Panc1 (cell line): ENCODE data around the gene PAK6. TPM values are rescaled to one million over a fixed set of nuclear protein-coding genes. Genes with fewer than 3 reads are reported as not detected.

ENCODE experiments used
- ATAC-seq: fragments of 200-7000 bp; cut with Tn5 transposase; 2 replicates; pipeline ENCODE4 v1.9.1; 2020; ENCODE audit warnings: mild to moderate bottlenecking, moderate library complexity
- BruUV-seq: library from RNA; stranded (reverse); fragments of 400-500 nt; replicated peaks from 2 replicates; lab custom pipeline; 2021; lab: Mats Ljungman, UMichigan
- CTCF ChIA-PET: fragments of 300-600 bp; sonication (Branson Sonifier 250); formaldehyde crosslinking; loops from one replicate; lab custom pipeline; 2022; ENCODE audit warnings: antibody characterized with exemption; lab: Charles Lee
- POLR2A ChIA-PET: fragments of 300-600 bp; sonication (Branson Sonifier 250); formaldehyde crosslinking; loops from one replicate; lab custom pipeline; 2022; ENCODE audit warnings: antibody characterized with exemption; lab: Charles Lee
- DNase-seq: peaks from one replicate; pipeline ENCODE4 v3.0.0-alpha.2; 2010; ENCODE audit warnings: low read depth, low spot score
- H3K27ac ChIP-seq: 2 replicates; pipeline ENCODE4 v1.5.1; 2011; ENCODE audit warnings: mild to moderate bottlenecking, low read length, inconsistent platforms
- H3K27me3 ChIP-seq: fragments of 200-500 bp; sonication (Bioruptor generic); 2 replicates; pipeline ENCODE4 v1.6.0; 2014; ENCODE audit warnings: low read length, inconsistent platforms; ENCODE audit not compliant: control insufficient read depth, insufficient read depth
- H3K36me3 ChIP-seq: fragments of 200-500 bp; sonication (Bioruptor generic); 2 replicates; pipeline ENCODE4 v1.5.1; 2014; ENCODE audit warnings: inconsistent platforms, mild to moderate bottlenecking, low read length, moderate library complexity; ENCODE audit not compliant: control insufficient read depth, insufficient read depth
- H3K4me1 ChIP-seq: 2 replicates; pipeline ENCODE4 v1.5.1; 2011; ENCODE audit warnings: inconsistent platforms, mild to moderate bottlenecking, low read length, moderate library complexity; ENCODE audit not compliant: control insufficient read depth, insufficient read depth
- H3K4me3 ChIP-seq, 2 experiments: 2 replicates each; pipeline ENCODE4 v1.5.1; 2011 to 2012; ENCODE audit warnings: low read depth in 2 of 2, low read length in 2 of 2, mild to moderate bottlenecking in 2 of 2, inconsistent platforms in 1 of 2, moderate library complexity in 1 of 2
- H3K9me3 ChIP-seq: fragments of 200-500 bp; sonication (Bioruptor generic); 2 replicates; pipeline ENCODE4 v1.5.1; 2014; ENCODE audit warnings: low read depth, mild to moderate bottlenecking, inconsistent platforms, low read length, moderate library complexity; ENCODE audit not compliant: control insufficient read depth, insufficient read depth
- CTCF ChIP-seq: fragments of 450-650 bp; IDR thresholded peaks from 2 replicates; pipeline ENCODE4 v1.5.1; 2017; ENCODE audit warnings: mild to moderate bottlenecking
- POLR2AphosphoS5 ChIP-seq: IDR thresholded peaks from 2 replicates; pipeline ENCODE4 v1.6.1; 2012; ENCODE audit warnings: mild to moderate bottlenecking, low read depth, low read length, moderate library complexity
- REST ChIP-seq, 2 experiments: IDR thresholded peaks; 2 replicates each; pipeline ENCODE4 v1.6.1; 2011 to 2012; ENCODE audit warnings: low read depth in 2 of 2, control low read depth in 1 of 2, low read length in 1 of 2, mild to moderate bottlenecking in 1 of 2, moderate library complexity in 1 of 2; ENCODE audit not compliant: insufficient read depth in 1 of 2
- SIN3A ChIP-seq: IDR thresholded peaks from 2 replicates; pipeline ENCODE4 v1.6.1; 2012; ENCODE audit warnings: low read depth, mild to moderate bottlenecking, low read length, moderate library complexity, borderline replicate concordance; ENCODE audit not compliant: insufficient read depth
- TCF7L2 ChIP-seq: IDR thresholded peaks from 2 replicates; pipeline ENCODE4 v1.6.1; 2011; ENCODE audit warnings: mild to moderate bottlenecking, low read depth, low read length, inconsistent platforms
- in situ Hi-C: cut with HindIII; loops from 2 replicates; pipeline ENCODE4 v1.10.0; 2016; ENCODE audit warnings: low sequenced_read_pairs, low pct_unique_long_range_greater_than_20kb
- intact Hi-C: fragments of 100-400 bp; cut with micrococcal nuclease; formaldehyde crosslinking; loops from one replicate; pipeline ENCODE4 v1.10.0; 2022; ENCODE audit not compliant: unreplicated experiment
- total RNA-seq: library from RNA; stranded (reverse); gene quantifications from one replicate; pipeline ENCODE4 v1.2.1, GENCODE V29; 2021; ENCODE audit not compliant: unreplicated experiment

Gene PAK6
- total RNA-seq, 1 experiment from 2014 or later, result 6.3 TPM

DNA sequence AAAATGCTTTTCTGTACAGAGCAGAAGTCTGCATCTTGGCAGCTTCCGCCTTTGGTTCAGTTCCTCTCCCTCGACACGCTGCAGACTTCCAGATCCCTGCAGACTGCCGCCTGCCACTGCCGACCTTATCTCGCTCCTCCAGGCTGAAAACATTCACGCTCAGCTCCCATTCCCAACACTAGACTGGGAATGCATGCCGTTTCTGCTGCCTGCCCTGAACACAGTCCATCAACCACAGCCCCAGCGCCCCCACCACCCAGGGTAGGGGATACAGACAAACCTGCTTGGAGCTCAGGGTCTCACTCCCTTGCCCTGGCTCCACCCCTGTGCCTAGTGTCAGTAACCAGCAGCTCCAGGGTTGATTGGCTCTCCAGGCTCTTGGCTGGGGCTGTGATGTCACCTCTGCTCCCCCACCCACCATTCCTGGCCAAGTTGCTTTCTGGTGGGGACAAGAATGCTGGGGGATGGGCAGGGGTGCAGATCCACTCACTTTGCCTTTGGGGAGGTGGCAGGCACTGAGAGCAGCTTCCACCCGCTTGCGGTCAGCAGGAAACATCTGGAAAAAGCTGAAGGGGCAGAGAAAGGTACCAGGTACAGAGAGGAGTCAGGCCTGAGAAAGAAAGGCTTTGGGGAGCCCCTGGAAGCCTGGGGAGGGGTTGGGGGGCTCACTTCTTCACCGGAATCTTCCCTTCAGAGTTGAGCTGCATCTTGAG is 62.8 kb downstream of the PAK6 start:
- intact Hi-C loops, result no loop called here
- CTCF ChIA-PET, result interaction anchor here (1.1 kb wide), 1 partner anchor 36 kb away, joined by 3 read pairs; no protein-coding TSS in a partner anchor
- H3K4me3 ChIP-seq, result no peak overlapping the region
- BruUV-seq, result no TSS peak
- no peak overlapping the region for H3K27ac ChIP-seq
- POLR2A ChIA-PET, result no interaction called here
- TF ChIP-seq SIN3A (no peak), CTCF (no peak), POLR2AphosphoS5 (no peak), TCF7L2 (no peak), REST (IDR thresholded peaks at IDR 0.05; ENCODE audit: insufficient read depth in 1 of 2, low read depth in 2 of 2, low read length in 1 of 2) (no peak)
- H3K36me3 ChIP-seq, result no peaks in the 10 kb centered on the region
- no peaks in the 10 kb centered on the region for H3K27me3 ChIP-seq
- DNase-seq, result no peak
- no peaks in the 10 kb centered on the region for H3K4me1 ChIP-seq
- peaks cover 6% of the 10 kb centered on the region; the same call in 1 of the 2 replicates for H3K9me3 ChIP-seq
- ATAC-seq, result 0 out of 2 replicates have a peak, but pooled peaks have one; percentile 18
- in situ Hi-C loops, result no loop called here

DNA sequence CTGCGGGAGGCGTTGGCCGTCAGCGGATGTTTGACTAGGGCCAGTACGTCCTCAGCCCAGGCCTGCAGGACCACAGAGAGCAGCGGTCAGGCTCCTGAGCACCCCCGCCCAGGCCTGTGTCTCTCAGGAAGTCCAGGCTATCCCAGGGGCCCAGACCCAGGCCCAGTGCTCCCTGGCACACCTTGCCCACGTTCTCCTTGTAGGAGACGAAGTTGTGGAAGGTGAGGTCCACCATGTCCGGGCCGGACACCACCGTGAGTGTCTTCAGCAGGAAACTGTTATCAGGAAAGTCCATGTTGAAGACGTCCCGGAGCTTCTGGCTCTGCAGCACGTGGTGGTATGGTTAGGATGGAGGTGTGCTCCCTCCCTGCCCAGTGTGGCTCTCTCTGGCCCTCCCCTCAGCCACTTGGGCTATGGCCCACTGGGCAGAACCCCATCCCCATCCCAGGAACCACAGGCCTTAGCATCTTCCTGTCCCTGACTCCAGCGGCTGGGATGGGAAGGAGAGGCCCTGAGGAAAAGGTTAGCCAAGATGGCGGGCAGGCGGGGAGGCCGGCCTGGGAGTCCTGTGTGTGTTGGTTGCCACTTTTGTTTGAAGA is 63.5 kb downstream of the PAK6 start:
- intact Hi-C loops (no loop called here), in situ Hi-C loops (no loop called here)
- ChIA-PET POLR2A (no interaction called here), CTCF (interaction anchor here (1.1 kb wide), 1 partner anchor 36 kb away, joined by 3 read pairs; no protein-coding TSS in a partner anchor)
- Histone ChIP-seq H3K36me3 (no peaks in the 10 kb centered on the region), H3K27ac (no peak overlapping the region), H3K4me1 (peaks cover 2% of the 10 kb centered on the region; the same call in 1 of the 2 replicates), H3K4me3 (no peak overlapping the region), H3K9me3 (peaks cover 6% of the 10 kb centered on the region; the same call in 1 of the 2 replicates), H3K27me3 (no peaks in the 10 kb centered on the region)
- no TSS peak for BruUV-seq
- DNase-seq, result no peak
- TF ChIP-seq CTCF, result no peak
- TF ChIP-seq REST (IDR thresholded peaks at IDR 0.05; ENCODE audit: insufficient read depth in 1 of 2, low read depth in 2 of 2, low read length in 1 of 2), result no peak
- TF ChIP-seq TCF7L2, result no peak
- TF ChIP-seq SIN3A, result no peak
- TF ChIP-seq POLR2AphosphoS5, result no peak
- ATAC-seq, result no peak
